MCF 10A (cell line): ENCODE data around the gene CCDC24. TPM values are rescaled to one million over a fixed set of nuclear protein-coding genes. Genes with fewer than 3 reads are reported as not detected.

Experiments used
- BruUV-seq: library from RNA; stranded (reverse); fragments of 400-500 nt; replicated peaks from 2 replicates; lab custom pipeline; 2021; lab: Mats Ljungman, UMichigan
- CTCF ChIA-PET: fragments of 300-600 bp; sonication (Branson Sonifier 250); formaldehyde crosslinking; extraction: SDS; loops from one replicate; lab custom pipeline; 2021; ENCODE audit warnings: antibody characterized with exemption, inconsistent platforms; lab: Yijun Ruan, JAX
- POLR2A ChIA-PET: fragments of 300-600, 350-650 bp; sonication (Branson Sonifier 250); formaldehyde crosslinking; extraction: SDS; loops from one replicate; lab custom pipeline; 2020; ENCODE audit warnings: antibody characterized with exemption, inconsistent platforms; lab: Yijun Ruan, JAX
- DNase-seq: peaks from one replicate; pipeline ENCODE4 v3.0.0-alpha.2; 2018; ENCODE audit not compliant: unreplicated experiment
- H3K27ac Mint-ChIP-seq: one replicate; pipeline ENCODE4 v1.8.0; 2022; ENCODE audit warnings: mild to moderate bottlenecking, low read depth, mixed read lengths; ENCODE audit not compliant: unreplicated experiment
- H3K27me3 Mint-ChIP-seq: one replicate; pipeline ENCODE4 v1.8.0; 2022; ENCODE audit warnings: mixed read lengths; ENCODE audit not compliant: insufficient read depth, unreplicated experiment
- H3K36me3 Mint-ChIP-seq: one replicate; pipeline ENCODE4 v1.8.0; 2022; ENCODE audit warnings: mild to moderate bottlenecking, moderate library complexity, mixed read lengths; ENCODE audit not compliant: insufficient read depth, unreplicated experiment
- H3K4me1 Mint-ChIP-seq: one replicate; pipeline ENCODE4 v1.8.0; 2022; ENCODE audit warnings: mixed read lengths; ENCODE audit not compliant: insufficient read depth, unreplicated experiment
- H3K4me3 Mint-ChIP-seq: one replicate; pipeline ENCODE4 v1.8.0; 2022; ENCODE audit warnings: mild to moderate bottlenecking, moderate library complexity, mixed read lengths; ENCODE audit not compliant: unreplicated experiment
- H3K9me3 Mint-ChIP-seq: one replicate; pipeline ENCODE4 v1.8.0; 2022; ENCODE audit warnings: mixed read lengths; ENCODE audit not compliant: unreplicated experiment
- CTCF ChIP-seq: fragments of 200-600 bp; IDR thresholded peaks from one replicate; pipeline ENCODE4 v1.8.0; 2022; ENCODE audit warnings: antibody characterized with exemption, mild to moderate bottlenecking; ENCODE audit not compliant: unreplicated experiment
- intact Hi-C: fragments of 100-400 bp; cut with micrococcal nuclease; formaldehyde crosslinking; loops from 2 replicates; pipeline ENCODE4 v1.14.1; 2022
- total RNA-seq: library from RNA; stranded (reverse); gene quantifications from 2 replicates; pipeline ENCODE4 v1.2.3, GENCODE V29; 2022

CCDC24 gene
- total RNA-seq, 1 experiment from 2014 or later = 4.8 TPM

DNA sequence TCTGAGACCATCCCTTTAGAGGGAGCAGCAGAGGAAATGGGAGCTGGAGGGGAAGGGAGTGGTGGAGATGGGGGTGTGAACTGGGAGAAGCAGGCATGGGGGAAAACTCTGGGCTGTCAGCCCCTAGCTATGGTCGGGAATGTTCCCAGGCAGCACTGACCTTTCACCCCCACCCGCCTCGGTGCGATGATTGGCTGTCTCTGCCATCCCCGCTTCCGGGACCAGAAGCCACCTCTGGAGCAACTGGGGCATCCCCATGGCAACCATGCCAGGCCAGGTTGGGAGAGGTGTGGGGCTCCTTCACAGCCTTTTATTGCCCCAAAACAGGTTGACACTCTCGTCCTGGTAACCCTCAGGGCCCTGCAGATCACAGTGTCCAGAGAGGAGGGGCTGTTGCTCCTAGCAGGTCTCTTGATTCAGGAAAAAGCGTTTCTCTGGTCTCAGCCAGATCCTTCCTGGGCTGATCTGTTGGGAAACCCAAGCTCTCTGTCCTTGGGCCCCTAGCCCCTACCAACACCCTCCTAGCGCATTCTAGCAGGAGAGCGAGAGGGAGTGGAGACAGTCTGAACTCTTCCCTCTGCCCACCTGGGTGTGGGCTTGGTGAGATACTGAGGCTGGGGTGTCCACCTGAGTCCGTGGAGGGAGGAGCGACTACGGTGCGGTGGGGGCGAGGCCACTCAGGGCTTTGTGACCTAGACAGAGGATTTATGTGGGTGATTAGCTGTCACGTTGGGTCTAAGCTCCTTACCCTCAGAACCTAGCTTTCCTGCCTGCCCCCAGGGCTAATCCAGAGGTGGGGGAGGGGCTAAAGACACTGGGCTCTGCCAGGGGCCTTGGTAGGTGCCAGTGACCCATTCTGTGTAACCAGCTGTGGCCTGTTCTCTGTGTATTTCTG is 52.0 kb downstream of the CCDC24 start:
- H3K4me1 Mint-ChIP-seq = peaks cover 20% of the 10 kb centered on the region
- intact Hi-C loops = no loop called here
- no peak overlapping the region for H3K27ac Mint-ChIP-seq
- DNase-seq = no peak
- POLR2A ChIA-PET = interaction anchor here (1.0 kb wide), 1 partner anchor 278 kb away, joined by 3 read pairs; no protein-coding TSS in a partner anchor
- H3K27me3 Mint-ChIP-seq = no peaks in the 10 kb centered on the region
- no peak overlapping the region for H3K4me3 Mint-ChIP-seq
- H3K36me3 Mint-ChIP-seq = no peaks in the 10 kb centered on the region
- no peak for TF ChIP-seq CTCF
- BruUV-seq = no TSS peak
- H3K9me3 Mint-ChIP-seq = no peaks in the 10 kb centered on the region
- CTCF ChIA-PET = interaction anchor here (0.7 to 8.6 kb wide), 4 partner anchors 13 to 112 kb away, joined by 3 to 112 read pairs (median 4); partner anchors contain the start of gene SLC6A9

DNA sequence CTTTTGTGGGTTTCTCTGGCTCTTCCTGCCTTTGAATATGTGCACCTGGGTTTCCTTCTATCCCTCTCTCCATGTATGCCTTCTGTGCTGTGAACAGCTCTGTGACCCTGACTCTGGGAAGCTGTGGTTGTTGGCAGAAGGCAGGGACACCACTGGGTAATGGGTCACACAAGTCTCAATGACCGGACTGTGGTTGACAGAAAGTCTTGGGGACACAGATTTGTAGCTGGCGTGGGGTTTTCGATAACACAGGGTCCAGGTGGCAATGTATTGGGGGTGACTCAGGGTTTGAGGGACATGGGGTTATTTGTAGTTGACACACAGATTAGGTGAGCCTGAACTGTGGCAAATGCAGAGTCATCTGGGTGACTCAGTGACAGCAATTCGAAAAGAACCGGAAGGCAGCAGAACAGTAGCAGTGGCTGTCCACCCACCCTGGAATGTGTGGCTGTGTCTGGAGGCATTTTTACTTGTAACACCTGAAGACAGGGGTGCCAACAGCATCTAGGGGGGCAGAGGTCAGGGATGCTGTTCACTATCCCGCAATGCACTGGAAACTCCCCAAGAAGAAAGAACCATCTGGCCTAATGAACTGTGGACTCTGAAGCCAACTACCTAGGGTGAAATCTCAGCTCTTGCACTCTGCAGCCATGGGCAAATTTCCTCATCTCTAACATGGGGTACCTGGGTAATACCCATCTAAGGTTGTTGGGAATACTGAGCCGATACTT is 52.8 kb downstream of the CCDC24 start:
- BruUV-seq = no TSS peak
- intact Hi-C loops = no loop called here
- DNase-seq = no peak
- ChIA-PET CTCF (interaction anchor here (0.7 to 8.6 kb wide), 3 partner anchors 8 to 109 kb away, joined by 3 to 112 read pairs (median 65); no protein-coding TSS in a partner anchor), POLR2A (interaction anchor here (0.6 kb wide), 1 partner anchor 112 kb away, joined by 3 read pairs; no protein-coding TSS in a partner anchor)
- no peaks in the 10 kb centered on the region for H3K9me3 Mint-ChIP-seq
- H3K36me3 Mint-ChIP-seq = no peaks in the 10 kb centered on the region
- H3K4me1 Mint-ChIP-seq = peaks cover 28% of the 10 kb centered on the region
- no peak for TF ChIP-seq CTCF
- H3K4me3 Mint-ChIP-seq = no peak overlapping the region
- H3K27ac Mint-ChIP-seq = no peak overlapping the region
- no peaks in the 10 kb centered on the region for H3K27me3 Mint-ChIP-seq

DNA sequence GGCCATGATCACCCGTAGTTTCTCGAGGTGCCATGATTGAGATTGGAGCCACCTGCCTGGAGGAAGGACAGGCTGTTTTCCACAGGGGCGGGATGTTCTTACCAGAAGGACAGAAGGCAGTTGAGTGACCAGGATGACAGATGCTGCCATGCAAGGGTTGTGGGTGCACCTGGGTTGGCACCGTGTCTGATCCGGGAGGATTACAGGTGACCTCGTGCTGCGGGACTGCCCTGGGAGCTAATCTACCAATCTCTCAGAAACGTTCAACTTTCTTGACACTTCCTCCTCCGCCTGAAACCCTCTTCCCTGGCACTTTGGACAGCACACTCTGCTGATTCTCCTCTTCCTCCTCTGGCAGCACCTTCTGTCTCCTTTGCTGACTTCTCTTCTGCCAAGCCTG is 53.7 kb downstream of the CCDC24 start:
- Mint-ChIP-seq H3K9me3 (no peaks in the 10 kb centered on the region), H3K27ac (no peak overlapping the region), H3K27me3 (no peaks in the 10 kb centered on the region), H3K36me3 (no peaks in the 10 kb centered on the region), H3K4me3 (no peak overlapping the region), H3K4me1 (peaks cover 28% of the 10 kb centered on the region)
- no peak for DNase-seq
- intact Hi-C loops = loop anchor here (5.0 kb wide), 2 partner anchors 167 to 818 kb away; partner anchors contain the start of gene DMAP1
- no peak for TF ChIP-seq CTCF
- ChIA-PET CTCF (interaction anchor here (1.2 to 8.6 kb wide), 3 partner anchors 9 to 39 kb away, joined by 4 to 112 read pairs (median 65); no protein-coding TSS in a partner anchor), POLR2A (no interaction called here)
- no TSS peak for BruUV-seq

Other genes starting within 250 kb of the CCDC24 start
- gene ARTN, start 57.8 kb upstream of the CCDC24 start, total RNA-seq = 1.9 TPM in 2 replicates
- gene IPO13, start 44.6 kb upstream of the CCDC24 start, total RNA-seq = 23.9 and 31.4 TPM in 2 replicates
- gene DPH2, start 21.6 kb upstream of the CCDC24 start, total RNA-seq = 27.9 and 38.9 TPM in 2 replicates
- gene ATP6V0B, start 16.6 kb upstream of the CCDC24 start, total RNA-seq = 120 and 141 TPM in 2 replicates
- 56.3 and 68.4 TPM in 2 replicates for gene B4GALT2, start 12.4 kb upstream of the CCDC24 start, total RNA-seq
- gene SLC6A9, start 39.9 kb downstream of the CCDC24 start, total RNA-seq = 62.2 and 64.9 TPM in 2 replicates
- gene KLF17, start 127.2 kb downstream of the CCDC24 start, total RNA-seq = not detected in 2 replicates
- gene KLF18, start 150.0 kb downstream of the CCDC24 start, total RNA-seq = 0.10 TPM in 1 of 2 replicates, not detected in the other
- 36.6 and 38.5 TPM in 2 replicates for gene DMAP1, start 221.9 kb downstream of the CCDC24 start, total RNA-seq